NCI-H2227 treated with DMSO at 0.1 percent for 48 hours (cell line): ENCODE results near the gene SORBS2.

Source experiments
- DNase-seq: peaks from one replicate; lab custom pipeline; 2025; lab: John Stamatoyannopoulos, UW

SORBS2 gene

GRCh38 chr4:185774845-185775680 is 36.9 kb downstream of the SORBS2 start:
- DNase-seq = no peak

- no peak for DNase-seq
These were observed 37.8 kb downstream of the SORBS2 start for GRCh38 chr4:185774131-185774653.

- DNase-seq = no peak
These were observed 38.6 kb downstream of the SORBS2 start for GRCh38 chr4:185773419-185773818.

GRCh38 chr4:185772391-185773093 is 39.5 kb downstream of the SORBS2 start:
- no peak for DNase-seq

GRCh38 chr4:185771711-185772390 is 40.1 kb downstream of the SORBS2 start:
- DNase-seq = no peak

GRCh38 chr4:185767528-185767927 is 44.5 kb downstream of the SORBS2 start:
- no peak for DNase-seq

GRCh38 chr4:185764876-185765275 is 47.1 kb downstream of the SORBS2 start:
- DNase-seq = no peak

- DNase-seq = no peak
These were observed 50.4 kb downstream of the SORBS2 start for GRCh38 chr4:185761352-185762235.

- no peak for DNase-seq
These were observed 53.2 kb downstream of the SORBS2 start for GRCh38 chr4:185758807-185759206.

GRCh38 chr4:185755451-185755850 is 56.5 kb downstream of the SORBS2 start:
- DNase-seq = no peak

GRCh38 chr4:185754961-185755360 is 57.0 kb downstream of the SORBS2 start:
- no peak for DNase-seq

GRCh38 chr4:185752872-185753271 is 59.1 kb downstream of the SORBS2 start:
- no peak for DNase-seq

GRCh38 chr4:185749858-185750257 is 62.1 kb downstream of the SORBS2 start:
- DNase-seq = no peak

GRCh38 chr4:185748901-185749390 is 63.0 kb downstream of the SORBS2 start:
- DNase-seq = no peak

GRCh38 chr4:185745891-185746290 is 66.1 kb downstream of the SORBS2 start:
- no peak for DNase-seq

- DNase-seq = no peak
These were observed 67.0 kb downstream of the SORBS2 start for GRCh38 chr4:185744946-185745345.

- DNase-seq = no peak
These were observed 67.5 kb downstream of the SORBS2 start for GRCh38 chr4:185744488-185744862.

- DNase-seq = no peak
These were observed 68.1 kb downstream of the SORBS2 start for GRCh38 chr4:185743722-185744487.

- no peak for DNase-seq
These were observed 69.2 kb downstream of the SORBS2 start for GRCh38 chr4:185742766-185743165.

- no peak for DNase-seq
These were observed 70.2 kb downstream of the SORBS2 start for GRCh38 chr4:185741795-185742194.

GRCh38 chr4:185740471-185740873 is 71.5 kb downstream of the SORBS2 start:
- DNase-seq = no peak
